ENCODE results near the gene CEP89.

Gene CEP89

DNA sequence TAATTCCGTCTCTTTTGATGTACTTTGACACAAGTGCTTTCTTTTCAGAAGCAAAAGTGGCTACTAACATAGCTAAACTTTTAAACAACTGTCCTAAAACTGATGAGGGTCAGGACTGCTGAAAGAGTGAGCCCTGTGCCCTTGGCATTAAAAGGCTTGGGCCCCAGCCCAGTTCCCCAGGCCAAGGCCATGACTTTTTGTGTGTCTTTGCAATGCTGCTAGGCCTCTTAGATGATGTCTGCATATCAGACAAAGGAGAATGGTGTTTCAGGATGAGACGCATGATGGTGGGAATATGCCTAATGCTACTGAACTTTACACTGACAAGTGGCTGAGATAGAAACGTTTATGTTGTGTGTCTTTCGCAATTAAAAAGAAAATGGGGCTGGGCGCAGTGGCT lies 140.1 kb downstream of the CEP89 start:
- no peak for FAIRE-seq

DNA sequence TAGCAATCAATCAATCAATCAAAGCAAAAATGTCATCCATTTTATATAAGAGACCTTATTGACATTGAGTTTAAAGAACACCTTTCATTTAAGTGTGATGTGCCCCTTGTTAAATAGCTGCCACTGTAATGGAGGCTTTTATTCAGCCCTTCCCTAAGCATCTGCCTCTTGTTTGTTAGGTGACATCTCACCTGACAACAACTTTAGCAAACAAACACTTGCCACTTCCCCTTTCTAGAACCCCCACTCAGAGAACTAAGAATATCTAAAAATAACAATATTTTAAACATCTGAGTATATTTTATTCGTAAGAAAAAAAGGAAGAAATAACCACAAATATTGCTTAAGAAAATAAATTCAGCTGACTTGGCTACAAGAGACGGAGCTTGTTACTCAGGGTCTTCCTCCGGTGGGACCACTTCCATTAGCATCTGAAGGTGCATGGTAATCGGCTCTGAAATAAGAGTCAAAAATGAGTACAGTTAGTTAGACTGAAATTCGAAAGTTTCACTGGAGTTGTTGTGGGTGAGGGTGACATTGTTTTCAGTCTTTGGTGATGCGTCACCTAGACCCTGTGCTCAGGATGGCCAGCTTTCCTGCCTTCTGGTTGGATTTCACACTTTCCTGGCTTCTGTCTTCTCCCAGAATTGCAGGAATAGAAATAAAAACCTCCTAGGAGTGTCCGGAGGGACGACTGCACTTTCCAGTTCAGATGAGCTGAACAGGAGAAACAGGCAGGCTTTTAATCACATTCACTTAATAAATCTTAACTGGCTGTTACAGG lies 141.3 kb downstream of the CEP89 start:
- FAIRE-seq, result no peak

DNA sequence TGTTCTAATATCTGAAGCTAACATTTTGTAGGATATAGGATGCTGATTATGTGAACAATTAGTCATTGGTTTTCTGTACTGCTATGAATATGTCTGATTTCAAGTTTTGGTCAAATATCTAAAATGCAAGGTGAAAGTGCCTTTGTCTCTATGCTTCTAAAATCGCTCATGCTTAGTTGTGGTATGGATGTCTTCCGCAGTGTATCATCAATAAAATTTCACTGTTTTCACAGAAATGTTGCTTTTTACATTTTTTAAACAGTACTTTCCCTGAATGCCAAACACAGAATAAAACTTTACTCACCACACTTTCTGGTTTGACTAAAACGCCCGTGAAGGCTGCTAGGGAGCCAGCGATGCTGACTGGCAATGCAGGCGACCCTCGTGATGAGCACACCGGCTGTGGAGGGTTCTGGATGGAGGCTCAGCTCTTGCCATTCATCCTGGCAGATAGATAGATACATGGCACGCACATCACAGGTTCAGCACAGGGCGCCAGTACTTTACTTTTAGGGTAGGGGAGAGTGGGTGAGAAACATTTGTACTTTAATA lies 142.3 kb downstream of the CEP89 start:
- no peak for FAIRE-seq

DNA sequence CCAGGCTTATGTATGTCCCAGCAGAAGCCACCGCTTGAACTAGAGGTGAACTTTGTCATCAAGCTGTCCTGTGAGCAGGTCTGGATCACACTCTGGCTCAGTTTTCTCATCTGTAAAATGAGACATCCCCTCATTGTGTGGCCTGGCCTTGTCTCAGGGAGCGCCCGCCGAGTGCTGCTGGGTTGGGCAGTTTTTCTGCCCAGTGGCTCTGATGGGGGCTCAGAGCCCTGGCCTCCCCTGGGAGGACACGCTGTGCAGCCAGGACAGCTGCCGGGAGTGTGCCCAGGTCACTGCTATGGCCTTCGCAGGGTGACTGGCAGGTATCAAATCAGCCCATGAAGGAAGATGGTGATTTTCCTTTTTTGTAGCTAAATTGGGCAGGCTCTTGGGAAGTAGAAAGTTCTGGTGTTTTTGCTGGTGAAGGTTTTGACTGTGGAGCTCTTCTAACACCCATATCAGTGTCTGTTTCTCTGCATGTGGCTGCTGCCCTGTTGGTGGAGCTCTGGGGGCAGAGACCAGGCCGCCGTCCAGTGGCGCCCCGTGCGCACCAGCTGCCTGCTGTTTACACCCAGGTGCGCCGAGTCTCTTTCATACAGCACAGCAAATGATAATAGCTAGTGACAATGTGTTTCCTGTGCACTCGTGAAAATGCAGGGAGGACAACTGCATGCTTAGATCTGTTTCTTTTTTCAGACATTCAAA lies 143.0 kb downstream of the CEP89 start:
- no peak for FAIRE-seq

DNA sequence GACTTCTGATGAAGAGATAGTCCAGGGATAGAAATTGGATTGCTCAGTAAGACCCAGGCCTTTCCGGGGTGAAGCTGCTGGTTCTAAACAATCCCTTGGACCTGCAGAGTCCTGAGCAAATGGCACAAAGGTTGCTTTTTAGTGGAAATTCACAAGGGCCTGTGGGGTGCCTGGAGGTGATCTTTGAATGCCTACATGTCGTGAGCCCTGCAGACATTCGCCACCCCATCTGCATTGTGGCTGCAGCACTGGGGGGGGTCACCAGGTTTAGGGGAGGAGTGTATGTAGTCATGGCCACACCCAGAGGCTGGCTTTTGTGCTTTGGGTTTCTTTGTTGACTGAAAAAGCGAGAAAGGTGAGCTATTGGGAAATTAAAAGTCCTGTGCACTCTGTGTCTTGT lies 143.6 kb downstream of the CEP89 start:
- no peak for FAIRE-seq

Data from TTC549 (cell line).